Measurements from ENCODE around the gene ADGRA1.

ADGRA1 gene

GRCh38 chr10:133180965-133181639 lies 93.4 kb downstream of the ADGRA1 start:
- no peak for DNase-seq (ENCODE audit: extremely low spot score)
- ChIA-PET CTCF (no interaction called here), POLR2A (no interaction called here)
- TF ChIP-seq FOXK2 (IDR thresholded peaks at IDR 0.05) (no peak), CTBP1 (IDR thresholded peaks at IDR 0.05; ENCODE audit: borderline replicate concordance) (no peak), L3MBTL2 (conservative IDR thresholded peaks at IDR 0.05) (no peak), FOXM1 (IDR thresholded peaks at IDR 0.05; ENCODE audit: borderline replicate concordance) (no peak), TARDBP (IDR thresholded peaks at IDR 0.05) (no peak)

Measured in HEK293T (cell line).